PFSK-1 (cell line): ENCODE results near the gene MSI2.

Experiments
- REST ChIP-seq, 2 experiments: IDR thresholded peaks; 2 replicates each; pipeline versions ENCODE4 v1.6.1 to v1.8.0; 2011 to 2012; ENCODE audit warnings: low read depth in 2 of 2, low read length in 2 of 2, control low read depth in 1 of 2, inconsistent platforms in 1 of 2, mild to moderate bottlenecking in 1 of 2, moderate library complexity in 1 of 2; ENCODE audit not compliant: insufficient read depth in 1 of 2
- SIN3A ChIP-seq: IDR thresholded peaks from 2 replicates; pipeline ENCODE4 v1.6.1; 2012; ENCODE audit warnings: mild to moderate bottlenecking, low read length, moderate library complexity, borderline replicate concordance; ENCODE audit not compliant: insufficient read depth

- TF ChIP-seq REST (IDR thresholded peaks at IDR 0.05; ENCODE audit: insufficient read depth in 1 of 2, low read depth in 2 of 2, low read length in 2 of 2) (no peak), SIN3A (no peak)
These were observed 56.9 kb downstream of the MSI2 start for GRCh38 chr17:57313097-57313835.
